Ammon's horn (tissue), 1 donor: ENCODE results near the gene PSME2.
A peak's percentile ranks its signal among the peaks of the same experiment; 100 is the strongest.

Experiments
- DNase-seq: peaks from one replicate; pipeline ENCODE4 v3.0.0-alpha.2; 2016; ENCODE audit warnings: low spot score

Gene PSME2, protein sequence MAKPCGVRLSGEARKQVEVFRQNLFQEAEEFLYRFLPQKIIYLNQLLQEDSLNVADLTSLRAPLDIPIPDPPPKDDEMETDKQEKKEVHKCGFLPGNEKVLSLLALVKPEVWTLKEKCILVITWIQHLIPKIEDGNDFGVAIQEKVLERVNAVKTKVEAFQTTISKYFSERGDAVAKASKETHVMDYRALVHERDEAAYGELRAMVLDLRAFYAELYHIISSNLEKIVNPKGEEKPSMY

DNA sequence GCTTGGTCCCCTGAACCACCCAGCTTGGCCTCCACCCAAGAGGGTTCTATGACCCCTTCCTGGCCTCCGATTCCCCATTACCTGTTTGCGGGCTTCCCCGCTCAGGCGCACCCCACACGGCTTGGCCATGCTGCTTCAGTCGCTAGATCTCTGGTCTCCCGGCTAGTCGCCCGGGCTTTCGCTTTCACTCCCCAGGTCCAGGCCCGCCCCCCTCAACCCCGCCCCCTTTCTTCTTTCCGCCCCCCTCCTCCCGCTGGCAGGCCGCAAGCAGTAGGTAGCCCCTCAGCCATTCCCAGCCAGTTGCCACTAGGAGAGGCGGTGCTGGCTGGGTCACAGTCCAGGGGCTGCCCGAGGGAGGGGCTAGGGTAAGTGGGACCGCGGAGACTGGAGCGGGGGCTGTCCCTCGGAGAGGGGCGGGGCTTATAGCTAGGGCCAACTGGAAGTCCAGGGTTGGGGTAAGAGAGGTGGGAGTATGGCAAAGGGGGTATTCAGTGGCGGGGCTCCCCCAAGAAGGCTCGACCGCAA lies at the start of gene PSME2:
Gene PSME2 (minus strand): TSS at position 158 of the 525 bp plus-strand sequence. CDS start 29 bp downstream, at position 129.
- peak; percentile 94 for DNase-seq

DNA sequence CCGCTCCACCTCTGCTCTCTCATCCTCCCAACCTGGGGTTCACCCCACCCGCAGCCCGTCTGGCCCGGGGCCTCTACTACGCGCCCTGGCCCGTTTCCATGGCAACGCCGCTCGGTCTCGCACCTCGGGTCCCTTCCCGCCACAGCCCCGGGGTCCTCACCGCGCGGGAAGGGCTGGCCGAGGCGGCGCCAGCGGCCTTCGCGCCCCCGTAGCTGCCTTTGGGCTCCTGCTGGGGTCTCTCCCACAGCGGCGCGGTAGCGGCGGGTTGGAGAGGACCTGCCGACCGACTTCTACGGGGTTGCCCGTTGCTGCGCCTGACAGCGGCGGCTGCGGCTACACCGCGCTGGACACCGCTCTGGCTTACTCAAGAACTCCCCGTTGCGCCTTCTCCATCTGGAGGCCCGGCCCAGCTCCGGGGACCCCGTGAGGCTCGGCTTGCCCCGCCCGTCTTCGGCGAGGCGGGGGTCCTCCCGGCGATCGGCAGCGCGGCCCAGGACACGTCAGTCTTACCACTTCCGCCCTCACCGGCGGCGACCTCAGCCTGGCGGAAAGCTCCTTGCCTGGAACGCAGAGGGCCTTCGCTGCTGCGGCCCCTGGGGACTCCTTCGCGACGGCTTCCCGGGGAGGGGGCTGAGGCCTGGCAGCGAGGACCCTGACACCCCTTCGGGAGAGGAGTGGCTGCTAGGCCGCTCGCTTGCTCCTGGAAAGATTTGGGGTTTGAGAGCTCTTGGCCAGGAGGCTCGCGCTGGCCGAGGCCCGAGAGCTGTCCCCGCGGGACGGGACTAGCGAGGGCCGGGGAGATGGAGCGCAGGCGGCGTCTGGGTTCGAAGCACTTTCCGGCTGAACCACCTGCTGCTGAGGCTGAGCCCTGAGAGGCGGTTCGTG lies 49.0 kb upstream of the PSME2 start, which contains the start of gene TM9SF1:
Gene TM9SF1 (minus strand): TSS at position 256 of the 885 bp plus-strand sequence. CDS start 422 bp downstream, outside the sequence.
- DNase-seq: peak; percentile 93

DNA sequence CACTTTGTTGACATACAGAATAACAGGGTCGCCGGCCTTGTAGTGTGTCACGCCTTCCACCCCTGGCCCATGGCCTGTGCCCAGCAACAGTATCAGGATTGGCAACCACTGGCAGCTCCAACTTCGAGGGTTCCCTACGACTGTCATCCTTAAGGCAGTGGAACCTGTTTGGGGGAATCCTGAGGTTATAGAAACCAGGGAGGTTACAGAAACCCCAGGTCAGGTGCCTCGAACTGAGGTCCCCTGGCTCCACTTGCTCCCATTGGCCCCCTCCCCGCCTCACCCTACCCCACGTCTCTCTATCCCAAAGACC lies 48.4 kb upstream of the PSME2 start:
- no peak for DNase-seq

DNA sequence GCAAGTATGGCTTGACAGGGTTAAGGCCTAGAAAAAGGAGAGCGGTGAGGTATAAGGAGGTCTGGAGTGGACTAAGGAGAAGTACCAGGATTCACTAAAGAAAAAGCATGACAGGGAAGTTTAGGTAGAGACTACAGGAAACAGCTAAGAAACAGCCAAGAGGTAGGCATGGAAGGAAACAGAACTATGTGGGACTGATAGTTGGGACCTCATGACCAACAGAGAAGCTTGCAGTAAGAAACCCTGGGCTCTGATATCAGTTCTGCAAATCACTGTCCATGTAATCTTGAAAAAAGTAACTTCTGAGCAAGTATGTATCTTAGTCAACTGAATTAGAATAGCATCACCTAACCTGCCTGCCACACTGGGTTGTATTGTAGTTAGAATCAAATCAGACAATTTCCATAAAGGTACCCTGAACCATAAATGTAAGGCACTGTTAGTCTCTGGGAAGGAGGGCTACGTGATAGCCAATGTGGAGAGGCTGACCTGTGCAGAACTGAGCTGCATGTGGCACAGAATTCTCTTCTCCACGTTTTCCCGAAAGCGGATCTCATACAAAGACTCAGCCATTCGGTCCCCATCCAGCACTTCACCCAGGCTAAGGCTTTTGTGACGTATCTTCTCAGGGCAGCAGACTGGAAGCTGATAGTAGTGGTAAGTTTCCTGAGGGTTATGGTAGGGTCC lies 47.9 kb upstream of the PSME2 start:
- DNase-seq: no peak

DNA sequence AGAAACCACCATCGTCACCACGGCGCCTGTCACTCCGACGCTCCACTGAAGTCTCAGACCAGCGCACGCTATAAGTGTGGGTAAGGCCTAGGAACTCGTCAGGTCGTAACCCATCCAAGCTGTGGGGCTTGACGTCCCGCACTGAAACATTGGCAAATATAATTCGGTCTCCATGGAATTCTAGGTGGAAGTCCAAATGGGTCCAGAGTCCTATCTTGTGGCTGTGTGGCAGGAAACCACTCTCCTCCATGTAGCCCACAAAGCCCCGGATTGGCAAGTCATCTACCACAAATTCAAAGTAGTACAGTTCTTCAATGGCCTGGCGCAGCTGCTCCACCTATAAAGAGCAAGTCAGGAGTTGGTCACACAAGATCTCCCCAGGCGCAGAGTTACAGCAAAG lies 46.5 kb upstream of the PSME2 start:
- DNase-seq: no peak

DNA sequence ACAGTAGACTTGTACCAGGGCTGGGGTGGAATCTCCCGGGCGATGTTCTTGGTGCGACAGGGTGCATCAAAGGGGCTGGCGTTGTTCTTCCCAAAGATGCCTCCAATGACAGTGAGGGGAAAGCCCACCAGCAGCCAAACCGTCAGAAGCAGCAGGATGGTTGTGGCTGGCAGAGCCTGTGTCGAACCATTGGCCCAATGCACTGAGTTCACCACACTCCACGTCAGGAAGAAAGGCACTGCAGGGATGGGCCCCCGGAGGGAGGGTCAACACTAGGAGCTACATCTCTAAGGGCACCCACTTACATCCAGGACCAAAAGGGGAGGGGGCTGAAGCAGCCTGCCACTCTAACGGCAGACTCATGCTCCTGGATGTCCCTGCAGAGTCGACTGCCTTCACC lies 44.0 kb upstream of the PSME2 start:
- DNase-seq: no peak

DNA sequence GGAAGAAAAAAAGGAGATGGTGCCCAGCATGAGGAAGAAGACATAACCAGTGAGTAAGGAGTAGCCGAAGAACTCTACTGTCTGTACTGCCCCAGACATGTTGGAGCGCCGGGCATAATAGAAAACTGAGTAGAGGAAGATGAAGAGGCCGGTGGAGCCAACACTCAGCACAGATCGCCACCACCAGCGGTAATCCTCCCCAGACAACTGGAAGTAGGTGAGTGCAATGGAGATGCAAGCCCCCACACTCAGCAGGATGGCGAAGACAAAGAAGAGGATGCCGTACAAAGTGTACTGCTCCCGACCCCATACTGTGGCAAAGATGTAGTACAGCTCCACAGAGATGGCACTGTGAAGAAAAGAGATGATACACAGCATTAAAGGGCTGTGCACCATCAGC lies 43.0 kb upstream of the PSME2 start:
- DNase-seq: no peak

DNA sequence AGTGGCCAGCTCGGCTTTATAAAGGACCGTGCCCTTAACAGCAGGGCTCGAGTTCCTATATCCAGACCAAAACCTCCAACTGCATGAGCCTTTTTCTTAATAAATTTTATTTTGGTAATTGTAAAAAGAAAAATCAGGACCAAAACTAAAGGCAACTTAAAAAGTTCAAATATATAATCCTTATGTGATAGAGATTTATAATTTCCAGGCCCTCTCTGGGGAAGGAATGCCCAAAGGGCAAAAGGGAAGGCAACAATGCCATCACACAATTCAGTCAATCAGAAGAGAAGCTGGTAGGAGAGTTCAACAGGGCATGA lies 42.6 kb upstream of the PSME2 start:
- DNase-seq: no peak

DNA sequence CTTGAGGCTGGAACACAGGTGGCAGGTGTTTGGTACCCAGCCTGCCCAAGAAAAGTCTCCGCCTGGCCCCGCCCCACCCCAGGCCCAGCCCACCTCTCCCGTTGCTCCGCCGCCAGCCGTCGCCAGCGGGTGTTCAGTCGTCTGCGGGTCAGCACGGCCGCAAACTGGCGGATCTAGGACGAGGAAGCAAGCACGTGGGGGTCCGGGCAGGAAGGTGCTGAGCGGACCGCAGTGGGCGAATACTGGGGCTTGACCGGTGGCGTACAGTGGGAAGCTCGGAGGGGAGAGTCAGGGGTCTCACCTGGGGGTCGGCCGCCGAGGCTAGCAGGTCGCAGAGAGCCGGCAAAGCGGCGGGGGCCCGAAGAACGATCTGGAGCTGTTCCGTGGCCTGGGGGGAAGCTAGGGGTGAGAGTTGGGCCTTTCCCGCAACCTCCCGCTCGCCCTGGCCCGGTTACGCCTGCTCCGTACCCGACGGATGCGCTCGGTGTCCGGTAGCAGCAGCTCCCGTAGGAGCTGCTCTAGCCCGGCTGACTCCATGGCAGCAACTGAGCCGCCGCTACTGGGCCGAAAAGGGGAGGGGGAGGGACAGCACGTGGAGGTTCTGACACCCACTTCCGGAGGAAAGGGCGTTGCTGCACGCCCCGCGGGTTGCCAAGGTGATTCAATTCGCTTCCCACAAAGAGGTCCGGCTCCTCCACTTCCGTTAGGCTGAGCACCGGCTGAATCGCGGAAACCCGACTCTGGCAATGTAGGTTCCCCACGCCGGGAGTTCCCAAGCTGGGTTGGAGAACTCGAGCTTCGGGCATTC lies 42.0 kb upstream of the PSME2 start, which contains the start of gene IPO4:
Gene IPO4 (minus strand): TSS at position 566 of the 808 bp plus-strand sequence. CDS start 29 bp downstream, at position 537.
- peak; percentile 97 for DNase-seq

DNA sequence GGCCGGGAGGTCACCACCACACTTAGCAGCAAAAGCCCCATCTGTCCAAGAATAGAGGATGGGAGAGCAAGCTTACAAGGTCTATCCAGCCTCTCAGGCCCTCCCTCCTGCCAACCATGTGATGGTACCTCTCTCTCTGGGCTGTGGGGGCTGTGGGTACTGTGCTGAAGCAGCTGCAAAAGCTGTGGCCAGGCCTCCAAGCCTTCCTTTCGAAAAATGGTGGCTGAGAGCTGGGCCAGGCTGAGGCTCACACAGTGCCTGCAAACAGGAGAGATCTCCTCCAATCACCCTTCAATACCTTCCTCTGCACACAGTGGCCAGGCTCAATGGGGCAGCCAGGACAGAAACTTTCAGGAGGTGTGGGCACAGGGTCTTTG lies 41.1 kb upstream of the PSME2 start:
- no peak for DNase-seq

DNA sequence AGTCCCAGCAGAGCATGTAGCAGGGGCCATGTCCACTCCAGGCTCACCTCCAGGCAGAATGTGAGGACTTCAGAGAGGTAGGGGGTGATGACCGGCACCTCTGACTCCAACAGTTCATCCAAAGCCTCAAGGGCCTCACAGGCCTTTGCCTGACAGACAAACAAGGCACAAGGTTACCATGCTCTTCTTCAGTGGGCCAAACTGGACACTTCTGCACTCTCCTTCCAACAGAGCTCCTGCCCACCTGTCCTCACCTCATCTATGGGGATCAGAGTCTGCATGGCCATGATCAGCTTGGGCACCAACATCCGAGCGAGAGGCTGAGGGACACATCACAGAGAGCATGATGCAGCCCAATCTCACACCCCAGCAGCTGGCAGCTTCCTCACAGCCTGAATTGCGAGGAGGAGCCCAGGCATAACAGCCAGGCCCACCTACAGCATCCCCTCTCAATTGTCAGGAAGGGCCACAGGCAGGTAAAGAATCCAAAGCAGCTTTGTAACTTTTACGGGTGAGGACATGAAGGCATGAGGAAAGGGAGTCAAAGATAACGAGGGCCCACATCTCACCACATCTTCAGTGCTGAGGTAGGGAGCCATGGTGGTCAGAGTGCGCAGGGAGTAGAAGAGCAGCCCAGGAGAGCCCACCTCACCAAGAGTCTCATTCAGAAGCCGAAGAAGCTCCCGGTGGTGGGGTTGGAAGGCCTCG lies 40.6 kb upstream of the PSME2 start:
- DNase-seq: no peak

DNA sequence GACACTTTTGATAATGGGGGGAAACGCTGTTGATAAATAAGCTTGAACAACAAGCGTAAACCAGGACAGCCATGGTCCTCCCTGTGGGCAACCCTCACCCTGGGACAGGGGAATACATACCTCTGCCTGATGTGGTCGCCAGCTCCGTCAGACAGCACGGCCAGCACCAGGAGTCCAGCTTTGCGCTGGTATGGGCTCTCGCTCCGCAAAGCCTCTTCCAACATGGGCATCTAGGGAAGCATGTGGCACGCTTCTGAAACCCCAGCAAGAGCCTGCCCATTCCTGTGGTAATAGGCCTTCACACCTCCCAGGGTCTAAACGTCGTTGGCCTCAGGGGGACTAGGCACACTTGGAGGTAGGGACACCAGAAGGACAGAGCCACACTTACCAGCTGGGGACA lies 39.3 kb upstream of the PSME2 start:
- no peak for DNase-seq

DNA sequence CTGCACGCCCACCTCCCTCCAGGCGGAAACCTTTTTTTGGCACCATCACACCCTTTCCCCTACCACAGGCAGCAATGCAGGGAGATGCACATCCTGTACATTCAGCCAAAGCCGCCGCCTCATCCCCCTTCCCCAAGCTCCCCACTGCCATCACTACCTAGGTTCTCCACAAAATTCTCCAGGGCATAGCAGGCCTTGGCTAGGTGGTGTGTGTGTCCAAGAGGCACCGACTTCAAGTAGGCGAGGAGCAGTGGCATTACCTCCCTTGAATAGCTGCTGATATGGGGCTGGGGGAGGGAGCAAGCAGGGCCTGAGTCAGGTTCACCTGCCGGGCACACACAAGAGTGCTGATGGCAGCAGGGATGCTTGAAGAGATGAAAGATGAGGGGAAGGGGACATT lies 38.6 kb upstream of the PSME2 start:
- no peak for DNase-seq

DNA sequence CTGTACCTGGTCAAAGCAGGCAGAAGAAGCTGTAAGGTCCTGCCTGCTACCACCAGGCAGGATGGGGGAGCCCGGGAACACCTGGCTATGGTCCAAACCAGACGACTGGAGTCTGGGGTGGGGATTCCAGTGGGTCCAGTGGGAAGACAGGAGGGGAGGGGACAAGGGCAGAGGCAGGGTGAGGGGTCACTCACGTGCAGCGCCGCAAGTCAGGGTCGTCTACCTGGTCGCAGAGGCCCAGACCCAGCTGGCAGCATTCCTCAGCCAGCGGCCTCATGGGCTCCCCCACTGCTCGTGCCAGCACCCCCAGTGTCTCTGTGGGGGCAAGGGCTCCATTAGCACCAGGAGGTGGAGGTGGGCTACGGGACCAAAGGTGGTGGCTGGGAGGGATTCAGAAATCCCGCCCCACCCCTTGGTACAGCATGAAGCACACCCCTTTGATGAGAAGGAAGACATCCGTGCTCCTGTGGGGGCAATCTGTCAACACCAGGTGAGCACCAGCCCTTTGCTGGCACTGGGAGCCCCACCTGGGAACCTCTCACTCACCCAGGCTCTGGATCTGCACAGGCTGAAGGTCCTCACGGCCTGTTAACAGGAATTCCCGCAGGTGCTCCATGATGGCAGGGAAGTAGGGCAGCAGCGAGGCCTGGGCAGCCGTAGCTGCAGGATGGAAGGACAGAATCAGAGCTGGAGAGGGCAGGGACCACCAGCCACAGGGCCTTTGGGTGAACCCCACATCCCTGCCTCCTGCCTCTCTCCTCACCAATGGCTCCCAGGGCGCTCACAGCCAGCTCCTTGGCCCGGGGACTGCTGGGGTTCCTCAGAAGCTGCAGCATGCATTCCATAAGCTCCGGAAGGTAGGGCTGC lies 37.9 kb upstream of the PSME2 start:
- no peak for DNase-seq

DNA sequence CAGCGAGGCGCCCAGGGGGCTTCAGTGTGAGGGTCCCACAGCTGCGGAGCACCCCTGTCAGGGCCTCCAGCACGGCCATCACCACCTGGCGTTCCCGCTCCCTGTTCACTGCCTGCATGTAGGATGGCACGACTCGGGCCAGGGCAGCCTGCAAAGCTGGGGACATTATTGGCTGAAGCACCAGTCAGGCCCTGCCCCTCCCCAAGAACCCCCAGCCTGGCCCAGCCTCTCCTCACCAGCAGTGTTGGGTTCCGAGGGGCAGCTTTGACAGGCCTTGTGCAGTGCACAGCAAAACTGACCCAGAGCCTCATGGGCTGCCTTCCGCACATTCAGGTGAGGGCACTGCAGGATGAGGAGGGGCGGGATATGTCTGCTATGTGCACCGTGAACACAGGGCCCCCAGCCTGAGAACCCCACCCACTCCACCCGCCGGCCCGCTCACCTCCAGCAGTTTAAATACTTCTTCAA lies 36.6 kb upstream of the PSME2 start:
- DNase-seq: no peak

DNA sequence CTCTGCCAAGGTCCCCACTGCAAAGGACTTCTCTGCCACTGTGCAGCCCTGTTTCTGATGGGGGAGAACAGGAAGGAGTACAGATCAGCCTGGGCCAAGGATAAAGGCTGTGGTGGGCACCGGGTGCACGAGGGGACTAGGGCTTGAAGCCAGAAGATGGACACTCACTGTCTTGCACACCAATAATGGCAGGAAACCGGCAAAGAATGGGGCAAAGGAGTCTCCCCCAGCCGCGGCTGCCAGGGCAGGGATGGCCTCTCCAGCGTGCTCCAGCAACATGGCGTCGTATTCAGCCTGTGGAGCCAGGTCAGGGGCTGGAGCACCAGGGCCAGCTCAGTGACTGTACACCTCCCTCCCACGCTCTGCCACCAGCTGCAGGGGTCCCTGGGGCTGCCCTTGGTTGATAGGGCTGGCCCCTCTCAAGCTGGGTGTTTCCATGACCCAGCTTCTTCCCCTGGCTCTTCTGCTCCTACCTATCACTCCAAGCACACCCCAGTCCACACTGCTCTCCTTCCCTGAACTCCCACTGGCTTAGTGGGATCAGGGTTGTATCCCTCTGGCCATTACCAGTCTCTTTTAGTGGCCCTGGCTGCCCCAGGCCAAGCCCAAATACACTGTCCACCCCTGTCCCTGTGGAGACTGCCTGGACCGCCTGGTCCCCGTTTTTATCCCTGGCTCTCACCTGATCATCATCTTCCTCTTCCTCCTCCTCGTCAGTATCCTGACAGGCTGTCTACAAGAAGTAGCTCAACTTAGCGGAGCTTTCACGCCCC lies 35.9 kb upstream of the PSME2 start:
- no peak for DNase-seq

DNA sequence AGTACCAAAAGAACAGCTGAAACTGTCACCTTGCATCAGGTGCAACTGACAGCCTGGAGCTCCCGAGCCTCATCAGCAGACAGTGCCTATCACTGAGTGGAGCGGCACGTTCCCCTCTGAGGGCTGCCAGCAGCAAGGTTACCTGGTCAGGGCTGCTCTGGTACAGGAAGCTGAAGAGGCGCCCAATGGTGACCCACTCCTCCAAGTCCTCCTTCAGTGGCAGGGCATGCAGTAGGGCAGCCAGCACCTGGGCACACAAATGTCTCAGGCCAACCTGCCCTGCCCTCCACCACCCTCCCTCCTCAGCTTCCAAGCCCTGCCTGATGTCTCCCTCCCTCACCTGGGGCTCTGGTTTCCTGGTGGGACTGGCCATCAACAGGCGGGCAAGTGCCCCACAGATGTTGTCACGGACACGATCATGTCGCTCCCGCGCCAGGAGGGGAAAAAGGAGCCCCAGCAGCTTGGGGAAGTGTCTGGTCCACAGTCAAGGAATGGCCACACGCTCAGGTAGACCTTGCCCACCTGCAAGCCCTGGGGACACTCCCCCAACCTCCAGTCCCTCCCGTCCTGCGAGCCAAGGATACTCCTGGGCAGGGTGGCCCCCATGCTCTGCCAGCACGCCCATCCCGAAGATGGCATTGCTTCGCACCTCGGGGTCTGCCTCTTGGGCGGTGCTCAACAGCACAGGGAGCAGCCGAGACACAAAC lies 35.1 kb upstream of the PSME2 start:
- no peak for DNase-seq

DNA sequence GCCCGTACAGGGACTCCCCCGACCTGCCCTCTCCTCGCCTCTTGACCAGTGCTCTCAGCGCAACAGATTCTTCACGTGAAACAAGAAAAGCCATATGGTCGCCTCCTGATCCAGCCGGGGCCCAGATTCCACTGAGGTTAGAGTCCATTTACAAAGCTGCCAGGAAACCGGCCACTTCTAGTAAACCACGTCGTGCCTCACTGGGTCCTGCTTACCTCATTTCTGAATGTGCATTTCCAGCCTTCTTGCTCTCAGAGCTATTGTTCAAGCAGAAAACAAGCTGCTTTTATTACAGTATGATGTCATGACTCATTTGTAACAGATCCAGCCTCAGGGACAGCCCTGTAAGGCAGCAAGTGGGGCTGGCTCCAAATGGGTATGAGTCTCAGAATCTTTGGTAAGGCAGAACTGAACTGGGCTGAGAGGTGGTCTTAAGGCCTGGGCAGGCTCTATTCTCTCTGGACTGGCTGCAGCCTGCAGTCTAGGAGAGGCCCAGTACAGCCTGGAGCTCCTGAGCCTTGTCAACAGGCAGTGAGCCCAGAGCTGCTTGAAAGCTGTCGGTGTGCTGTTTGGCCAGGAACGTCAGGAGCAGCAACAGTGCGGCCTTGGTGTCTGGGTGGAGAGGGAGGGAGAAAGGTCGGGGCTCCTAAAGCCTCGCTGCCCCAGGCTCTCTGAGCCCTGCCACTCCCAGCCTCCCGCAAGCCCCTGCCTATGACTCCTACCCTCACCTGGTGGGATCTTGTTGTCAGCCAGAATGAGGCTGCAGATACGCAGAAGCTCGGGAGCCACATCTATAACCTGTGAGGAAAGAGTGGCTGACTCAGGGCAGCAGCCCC lies 33.8 kb upstream of the PSME2 start:
- peak; percentile 82 for DNase-seq
